HepG2 (cell line): ENCODE results near the gene KIF6.

ENCODE experiments used
- ATF7 ChIP-seq, 2 experiments: fragments of 450-650 bp in 1 of 2; sonication (generic) in 1 of 2; formaldehyde crosslinking in 1 of 2; IDR thresholded peaks; 2 replicates each; pipeline versions ENCODE4 v1.4.0 to v1.6.1; 2016 to 2020; ENCODE audit warnings: antibody characterized with exemption in 1 of 2, mild to moderate bottlenecking in 1 of 2, missing genetic modification reagents in 1 of 2
- CBX1 ChIP-seq: IDR thresholded peaks from one replicate; pipeline ENCODE4 v1.6.1; 2016; ENCODE audit warnings: antibody characterized with exemption, low read depth
- CREB1 ChIP-seq, 2 experiments: fragments of 450-650 bp in 1 of 2; IDR thresholded peaks; 2 replicates each; pipeline ENCODE4 v1.6.1; 2016 to 2017; ENCODE audit warnings: control low read depth in 1 of 2, mild to moderate bottlenecking in 1 of 2, missing compliant biosample characterization in 1 of 2, missing genetic modification characterization in 1 of 2
- CTCF ChIP-seq: sonication (generic); formaldehyde crosslinking; IDR thresholded peaks from 2 replicates; pipeline ENCODE4 v1.5.0; 2020; ENCODE audit warnings: mild to moderate bottlenecking, missing genetic modification reagents, moderate library complexity
- EZH2 ChIP-seq: conservative IDR thresholded peaks from 2 replicates; pipeline ENCODE4 v1.6.1; 2012; ENCODE audit warnings: mild to moderate bottlenecking, low read depth, low read length, moderate library complexity
- PAXIP1 ChIP-seq: sonication (generic); formaldehyde crosslinking; conservative IDR thresholded peaks from 2 replicates; pipeline ENCODE4 v1.4.0; 2020; ENCODE audit warnings: mild to moderate bottlenecking, missing genetic modification reagents, moderate library complexity
- PBX2 ChIP-seq: IDR thresholded peaks from 2 replicates; pipeline ENCODE4 v1.6.1; 2016; ENCODE audit warnings: control low read depth
- SOX6 ChIP-seq, 2 experiments: fragments of 450-650 bp in 1 of 2; sonication (generic) in 1 of 2; formaldehyde crosslinking in 1 of 2; IDR thresholded peaks; 2 replicates each; pipeline versions ENCODE4 v1.4.0 to v1.6.1; 2017 to 2020; ENCODE audit warnings: antibody characterized with exemption in 1 of 2, mild to moderate bottlenecking in 1 of 2, missing genetic modification reagents in 1 of 2
- TAF1 ChIP-seq: sonication (generic); formaldehyde crosslinking; IDR thresholded peaks from 2 replicates; pipeline ENCODE4 v1.4.0; 2020; ENCODE audit warnings: missing genetic modification reagents
- ZNF552 ChIP-seq: sonication (generic); formaldehyde crosslinking; IDR thresholded peaks from 2 replicates; pipeline ENCODE4 v1.9.0; 2022; ENCODE audit warnings: missing genetic modification reagents, mild to moderate bottlenecking, borderline replicate concordance
- ZNF644 ChIP-seq: IDR thresholded peaks from 2 replicates; pipeline ENCODE4 v1.6.1; 2016; ENCODE audit warnings: low read depth
- ZSCAN29 ChIP-seq: sonication (generic); formaldehyde crosslinking; conservative IDR thresholded peaks from 2 replicates; pipeline ENCODE4 v1.4.0; 2020; ENCODE audit warnings: mild to moderate bottlenecking, missing genetic modification reagents

GRCh38 chr6:39330476-39330875 lies 394.7 kb downstream of the KIF6 start:
- TF ChIP-seq ZNF552 (CRISPR knock-in tag) (no peak), CBX1 (no peak), ZNF644 (no peak), PAXIP1 (CRISPR knock-in tag) (no peak), ZSCAN29 (CRISPR knock-in tag) (no peak), EZH2 (no peak), SOX6 (IDR thresholded peaks at IDR 0.05) (no peak), SOX6 (CRISPR knock-in tag; IDR thresholded peaks at IDR 0.05) (no peak), PBX2 (CRISPR knock-in tag) (no peak), CREB1 (IDR thresholded peaks at IDR 0.05) (no peak), CREB1 (CRISPR knock-in tag; IDR thresholded peaks at IDR 0.05) (no peak), TAF1 (no peak), CTCF (CRISPR knock-in tag) (no peak), ATF7 (IDR thresholded peaks at IDR 0.05) (no peak), ATF7 (CRISPR knock-in tag; IDR thresholded peaks at IDR 0.05) (no peak)
